OCI-LY7 (cell line): ENCODE results near the gene SAP30BP.

ENCODE experiments used
- CTCF ChIP-seq: fragments of 200-600 bp; sonication (generic); conservative IDR thresholded peaks from 2 replicates; pipeline ENCODE4 v1.5.1; 2014; ENCODE audit warnings: mild to moderate bottlenecking, antibody characterized with exemption, low read length, moderate library complexity, mixed read lengths
- EZH2phosphoT487 ChIP-seq: fragments of 200-600 bp; sonication (generic); IDR thresholded peaks from 2 replicates; pipeline ENCODE4 v1.6.1; 2018; ENCODE audit warnings: low read depth, borderline replicate concordance, mild to moderate bottlenecking, mixed run types, antibody characterized with exemption, low read length, moderate library complexity, mixed read lengths

- TF ChIP-seq CTCF: no peak
- TF ChIP-seq EZH2phosphoT487: no peak
Measured at GRCh38 chr17:75650874-75651273, 16.3 kb upstream of the SAP30BP start.
